GM23248 (cell line): ENCODE data around the gene RALY.

ENCODE experiments used
- EZH2 ChIP-seq: fragments of 200-600 bp; sonication (generic); IDR thresholded peaks from 2 replicates; pipeline ENCODE4 v1.6.1; 2018; ENCODE audit warnings: antibody characterized with exemption, mild to moderate bottlenecking; ENCODE audit not compliant: insufficient read depth, poor library complexity, severe bottlenecking
- EZH2phosphoT487 ChIP-seq: fragments of 200-600 bp; sonication (generic); IDR thresholded peaks from 2 replicates; pipeline ENCODE4 v1.6.1; 2018; ENCODE audit warnings: antibody characterized with exemption, moderate library complexity, mild to moderate bottlenecking, low read depth; ENCODE audit not compliant: insufficient read depth

- no peak for TF ChIP-seq EZH2
- TF ChIP-seq EZH2phosphoT487, result no peak
These were observed 43.4 kb downstream of the RALY start for GRCh38 chr20:34037121-34037520.
